Neural cell (in vitro differentiated cells): Measurements from ENCODE around the gene FGFR1OP2.

ENCODE experiments used
- CTCF ChIP-seq: fragments of 450-650 bp; IDR thresholded peaks from 2 replicates; pipeline ENCODE4 v1.5.1; 2014; ENCODE audit warnings: antibody characterized with exemption, mild to moderate bottlenecking, moderate library complexity; ENCODE audit not compliant: poor library complexity, severe bottlenecking
- EP300 ChIP-seq: fragments of 450-650 bp; conservative IDR thresholded peaks from 2 replicates; pipeline ENCODE4 v1.6.1; 2014; ENCODE audit warnings: antibody characterized with exemption, mild to moderate bottlenecking, moderate library complexity; ENCODE audit not compliant: poor library complexity, severe bottlenecking
- SMC3 ChIP-seq: fragments of 450-650 bp; conservative IDR thresholded peaks from 2 replicates; pipeline ENCODE4 v1.6.1; 2014; ENCODE audit warnings: antibody characterized with exemption, mild to moderate bottlenecking, moderate library complexity; ENCODE audit not compliant: poor library complexity
- TAF1 ChIP-seq: IDR thresholded peaks from 2 replicates; pipeline ENCODE4 v1.6.1; 2012; ENCODE audit warnings: low read depth

GRCh38 chr12:26948309-26948708 is 10.0 kb downstream of the FGFR1OP2 start:
- TF ChIP-seq EP300 (no peak), TAF1 (no peak), SMC3 (no peak), CTCF (no peak)
